Nephron progenitor cell (in vitro differentiated cells): ENCODE data around the gene SLC25A38.

Experiments used
- DNase-seq: peaks from one replicate; pipeline ENCODE4 v3.0.0; 2021
- H3K27ac Mint-ChIP-seq: 2 replicates; pipeline ENCODE4 v1.8.0; 2021; ENCODE audit warnings: mild to moderate bottlenecking, moderate library complexity, mixed read lengths
- H3K27me3 Mint-ChIP-seq: 2 replicates; pipeline ENCODE4 v1.8.0; 2021; ENCODE audit warnings: mild to moderate bottlenecking, low read depth, mixed read lengths; ENCODE audit not compliant: poor library complexity
- H3K36me3 Mint-ChIP-seq: 2 replicates; pipeline ENCODE4 v1.8.0; 2021; ENCODE audit warnings: low read depth, mixed read lengths
- H3K4me1 Mint-ChIP-seq: 2 replicates; pipeline ENCODE4 v1.8.0; 2021; ENCODE audit warnings: mixed read lengths
- H3K4me3 Mint-ChIP-seq: 2 replicates; pipeline ENCODE4 v1.8.0; 2021; ENCODE audit warnings: mild to moderate bottlenecking, moderate library complexity, mixed read lengths
- H3K9me3 Mint-ChIP-seq: 2 replicates; pipeline ENCODE4 v1.8.0; 2021; ENCODE audit warnings: mild to moderate bottlenecking, moderate library complexity, mixed read lengths
- TF ChIP-seq, protein P1 (sequence below): fragments of 200-600 bp; sonication (generic); IDR thresholded peaks from 2 replicates; pipeline ENCODE4 v1.5.0; 2021; ENCODE audit warnings: antibody characterized with exemption

SLC25A38 gene, protein sequence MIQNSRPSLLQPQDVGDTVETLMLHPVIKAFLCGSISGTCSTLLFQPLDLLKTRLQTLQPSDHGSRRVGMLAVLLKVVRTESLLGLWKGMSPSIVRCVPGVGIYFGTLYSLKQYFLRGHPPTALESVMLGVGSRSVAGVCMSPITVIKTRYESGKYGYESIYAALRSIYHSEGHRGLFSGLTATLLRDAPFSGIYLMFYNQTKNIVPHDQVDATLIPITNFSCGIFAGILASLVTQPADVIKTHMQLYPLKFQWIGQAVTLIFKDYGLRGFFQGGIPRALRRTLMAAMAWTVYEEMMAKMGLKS

DNA sequence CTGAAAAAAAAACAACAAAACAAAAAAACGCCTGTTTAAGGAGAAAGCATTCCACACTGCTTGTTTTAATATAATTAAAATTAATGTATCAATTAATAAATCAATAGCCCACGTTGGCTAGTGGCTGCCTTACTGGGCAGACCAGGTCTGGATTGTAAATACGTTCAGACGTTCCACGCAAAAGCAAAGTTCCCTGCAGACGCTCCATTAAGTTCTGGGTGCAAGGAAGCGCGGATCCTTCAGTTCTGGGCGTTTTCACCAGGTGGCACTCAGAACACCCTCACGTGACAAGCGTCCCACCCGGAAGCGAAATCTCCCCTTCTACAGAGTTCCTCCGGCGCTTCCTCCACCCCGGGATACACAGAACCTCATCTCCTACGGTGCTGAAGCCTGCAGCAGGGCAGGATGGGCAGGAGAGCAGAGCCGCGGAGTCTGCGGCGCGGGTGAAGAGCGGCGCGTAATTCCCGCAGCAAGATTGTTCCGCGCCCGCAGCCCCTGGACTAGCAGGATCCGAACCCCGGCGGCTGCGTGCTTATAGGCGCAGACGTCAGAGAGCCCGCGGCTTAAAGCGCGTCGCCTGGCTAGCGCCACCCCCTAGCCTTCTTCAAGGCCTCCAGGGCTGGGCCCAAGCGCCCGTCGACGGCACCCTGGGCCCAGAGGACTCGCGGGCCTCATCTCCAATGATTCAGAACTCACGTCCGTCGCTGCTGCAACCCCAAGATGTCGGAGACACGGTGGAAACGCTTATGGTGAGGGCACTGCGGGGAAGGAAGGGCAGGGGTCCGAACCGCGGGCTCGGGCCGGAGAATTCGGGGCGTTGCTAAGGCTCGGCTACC is at the start of gene SLC25A38:
Gene SLC25A38 (plus strand): TSS at position 326 of the 836 bp plus-strand sequence. CDS start 355 bp downstream, at position 681.
- H3K27me3 Mint-ChIP-seq = no peaks in the 10 kb centered on the region
- TF ChIP-seq, protein P1, sequence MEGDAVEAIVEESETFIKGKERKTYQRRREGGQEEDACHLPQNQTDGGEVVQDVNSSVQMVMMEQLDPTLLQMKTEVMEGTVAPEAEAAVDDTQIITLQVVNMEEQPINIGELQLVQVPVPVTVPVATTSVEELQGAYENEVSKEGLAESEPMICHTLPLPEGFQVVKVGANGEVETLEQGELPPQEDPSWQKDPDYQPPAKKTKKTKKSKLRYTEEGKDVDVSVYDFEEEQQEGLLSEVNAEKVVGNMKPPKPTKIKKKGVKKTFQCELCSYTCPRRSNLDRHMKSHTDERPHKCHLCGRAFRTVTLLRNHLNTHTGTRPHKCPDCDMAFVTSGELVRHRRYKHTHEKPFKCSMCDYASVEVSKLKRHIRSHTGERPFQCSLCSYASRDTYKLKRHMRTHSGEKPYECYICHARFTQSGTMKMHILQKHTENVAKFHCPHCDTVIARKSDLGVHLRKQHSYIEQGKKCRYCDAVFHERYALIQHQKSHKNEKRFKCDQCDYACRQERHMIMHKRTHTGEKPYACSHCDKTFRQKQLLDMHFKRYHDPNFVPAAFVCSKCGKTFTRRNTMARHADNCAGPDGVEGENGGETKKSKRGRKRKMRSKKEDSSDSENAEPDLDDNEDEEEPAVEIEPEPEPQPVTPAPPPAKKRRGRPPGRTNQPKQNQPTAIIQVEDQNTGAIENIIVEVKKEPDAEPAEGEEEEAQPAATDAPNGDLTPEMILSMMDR = no peak
- no peaks in the 10 kb centered on the region for H3K9me3 Mint-ChIP-seq
- peaks cover 47% of the 10 kb centered on the region for H3K4me1 Mint-ChIP-seq
- peak; percentile 73 for DNase-seq
- H3K27ac Mint-ChIP-seq = peak within 1 kb of the TSS; percentile 99
- peaks cover 4% of the 10 kb centered on the region for H3K36me3 Mint-ChIP-seq
- peak within 1 kb of the TSS; percentile 96 for H3K4me3 Mint-ChIP-seq

DNA sequence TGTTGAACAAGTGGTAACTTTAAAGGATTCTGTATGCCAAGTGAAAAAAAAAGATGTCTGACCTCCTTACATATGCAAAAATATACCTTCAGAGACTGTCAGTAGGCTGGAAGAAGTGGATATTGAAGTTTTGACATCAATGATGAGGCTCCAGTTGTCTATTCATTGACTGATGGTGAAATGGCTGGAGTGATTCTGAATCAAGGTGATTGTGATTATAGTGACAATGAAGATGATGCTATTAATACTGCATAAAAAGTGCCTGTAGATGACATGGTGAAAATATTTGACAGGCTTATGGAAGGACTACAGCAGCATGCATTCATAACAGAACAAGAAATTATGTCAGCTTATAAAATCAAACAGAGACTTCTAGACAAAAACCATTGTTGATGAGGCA is 49.6 kb upstream of the SLC25A38 start:
- Mint-ChIP-seq H3K27ac (no peak overlapping the region), H3K4me1 (no peaks in the 10 kb centered on the region), H3K9me3 (no peaks in the 10 kb centered on the region), H3K4me3 (no peak overlapping the region), H3K36me3 (no peaks in the 10 kb centered on the region), H3K27me3 (peaks cover 6% of the 10 kb centered on the region)
- DNase-seq = no peak
- TF ChIP-seq, protein P1 = no peak

DNA sequence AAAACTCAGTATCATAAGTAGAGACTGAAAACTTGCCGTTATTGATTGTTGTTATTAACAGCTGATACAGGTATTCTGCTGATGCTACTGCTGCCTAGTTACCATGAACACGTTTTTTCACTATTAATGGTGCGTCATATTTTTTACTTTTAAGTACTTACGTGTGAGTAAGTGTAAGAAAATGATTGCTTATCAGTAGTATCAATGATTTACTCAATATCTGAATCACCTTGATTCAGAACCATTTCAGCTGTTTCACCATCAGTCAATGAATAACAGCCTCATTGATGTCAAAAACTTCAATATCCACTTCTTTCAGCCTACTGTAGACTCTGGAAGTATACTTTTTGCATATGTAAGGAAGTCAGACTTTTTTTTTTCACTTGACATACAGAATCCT is 49.0 kb upstream of the SLC25A38 start:
- H3K27me3 Mint-ChIP-seq = peaks cover 6% of the 10 kb centered on the region

DNA sequence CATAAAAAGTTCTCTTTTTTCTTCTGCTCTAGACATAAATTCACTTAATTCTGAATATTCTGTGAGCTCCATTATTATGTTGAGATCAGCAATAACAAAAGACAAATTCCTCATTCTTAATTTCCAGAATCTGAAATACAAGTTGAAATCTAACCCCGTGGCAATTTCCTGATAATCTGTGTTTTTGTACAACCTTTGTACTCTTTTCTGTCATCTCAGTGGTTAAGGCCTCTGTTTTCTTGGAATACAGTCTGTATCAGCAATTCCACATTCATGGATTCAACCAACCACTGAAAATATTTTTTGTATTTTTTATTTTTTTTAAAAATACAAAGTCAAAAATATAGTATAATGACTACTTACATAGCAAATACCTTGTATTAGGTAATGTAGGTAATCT is 45.0 kb upstream of the SLC25A38 start:
- H3K36me3 Mint-ChIP-seq = no peaks in the 10 kb centered on the region
- H3K27me3 Mint-ChIP-seq = peaks cover 9% of the 10 kb centered on the region
- DNase-seq = no peak
- TF ChIP-seq, protein P1 = no peak
- H3K9me3 Mint-ChIP-seq = no peaks in the 10 kb centered on the region
- no peak overlapping the region for H3K27ac Mint-ChIP-seq
- no peak overlapping the region for H3K4me3 Mint-ChIP-seq
- H3K4me1 Mint-ChIP-seq = no peaks in the 10 kb centered on the region

More for the DNA sequence above, 49.0 kb upstream of the SLC25A38 start:
- H3K4me1 Mint-ChIP-seq = no peaks in the 10 kb centered on the region
- no peaks in the 10 kb centered on the region for H3K36me3 Mint-ChIP-seq
- no peak overlapping the region for H3K27ac Mint-ChIP-seq
- TF ChIP-seq, protein P1 = no peak
- no peak for DNase-seq
- no peaks in the 10 kb centered on the region for H3K9me3 Mint-ChIP-seq
- no peak overlapping the region for H3K4me3 Mint-ChIP-seq

DNA sequence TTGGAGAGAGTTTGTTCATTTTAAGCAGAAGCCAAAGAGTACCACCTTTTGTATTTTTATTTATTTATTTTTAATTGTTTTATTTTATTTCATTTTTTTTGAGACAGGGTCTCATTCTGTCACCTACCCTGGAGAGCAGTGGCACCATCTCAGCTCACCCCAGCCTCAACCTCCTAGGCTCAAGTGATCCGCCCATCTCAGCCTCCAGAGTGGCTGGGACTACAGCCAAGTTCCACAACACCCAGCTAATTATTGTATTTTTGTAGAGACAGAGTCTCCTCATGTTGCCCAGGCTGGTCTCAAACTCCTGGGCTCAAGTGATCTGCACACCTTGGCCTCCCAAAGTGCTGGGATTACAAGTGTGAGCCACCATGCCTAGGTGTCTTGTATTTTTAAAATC is 44.1 kb upstream of the SLC25A38 start:
- peaks cover 8% of the 10 kb centered on the region for H3K27me3 Mint-ChIP-seq
- no peak for DNase-seq
- TF ChIP-seq, protein P1 = no peak
- no peak overlapping the region for H3K4me3 Mint-ChIP-seq
- no peaks in the 10 kb centered on the region for H3K36me3 Mint-ChIP-seq
- H3K27ac Mint-ChIP-seq = no peak overlapping the region
- H3K4me1 Mint-ChIP-seq = no peaks in the 10 kb centered on the region
- H3K9me3 Mint-ChIP-seq = no peaks in the 10 kb centered on the region
